ENCODE measurements around the gene GP1BB. TPM values are rescaled to one million over a fixed set of nuclear protein-coding genes. Genes with fewer than 3 reads are reported as not detected.

The GP1BB gene
- total and polyA plus RNA-seq, 2 of the 13 experiments (the other 11 are each of a cell fraction or from before 2014, with no cell fraction given): not detected

DNA sequence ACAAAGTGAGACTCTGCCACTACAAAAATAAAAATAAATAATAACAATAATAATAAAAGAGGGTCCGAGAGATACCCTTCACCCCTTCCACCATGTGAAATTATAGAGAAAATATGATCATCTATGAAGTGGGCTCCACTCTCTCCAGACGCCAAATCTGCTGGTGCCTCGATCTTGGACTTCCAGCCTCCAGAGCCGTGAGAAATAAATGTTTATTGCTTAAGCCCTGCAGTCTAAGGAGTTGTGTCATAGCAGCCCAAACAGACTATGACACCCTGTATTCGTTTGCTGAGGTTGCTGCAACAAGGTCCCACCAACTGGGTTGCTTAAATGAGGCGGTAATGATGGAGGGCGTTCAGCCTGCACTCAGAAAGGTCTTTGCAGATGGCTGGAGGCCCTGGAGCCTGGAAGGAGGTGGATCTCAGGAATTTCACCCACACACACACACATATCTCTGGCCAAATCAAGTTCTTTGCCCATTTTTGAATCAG lies 16.6 kb upstream of the GP1BB start (continued):
- no peak for TF ChIP-seq JUNB (CRISPR knock-in tag; IDR thresholded peaks at IDR 0.05; ENCODE audit: borderline replicate concordance)

GRCh38 chr22:19707347-19708290 lies 15.7 kb upstream of the GP1BB start:
- no peaks in the 10 kb centered on the region for H4K20me1 ChIP-seq (ENCODE audit: insufficient read depth, low read length)
- intact Hi-C loops (cut with micrococcal nuclease; ENCODE audit: unreplicated experiment): no loop called here
- no peak for FAIRE-seq
- ATAC-seq: no peak
- H3K4me2 ChIP-seq (ENCODE audit: low read depth, low read length): no peak overlapping the region
- BruUV-seq (replicated peaks): no TSS peak
- no peak overlapping the region for H2AFZ ChIP-seq (ENCODE audit: low read length)
- ChIA-PET CTCF (ENCODE audit: low intra/inter-chr PET ratio, low total read pairs) (no interaction called here), POLR2A (no interaction called here)
- peaks cover 17% of the 10 kb centered on the region for H3K4me1 ChIP-seq (ENCODE audit: insufficient read depth, low read length)
- H3K79me2 ChIP-seq (ENCODE audit: insufficient read depth, low read length): no peaks in the 10 kb centered on the region
- no peak for DNase-seq (ENCODE audit: low spot score)
- in situ Hi-C loops (cut with HindIII; ENCODE audit: extremely low pct_ligation_motif_present, low pct_unique_long_range_greater_than_20kb): no loop called here
- H3K9ac ChIP-seq (ENCODE audit: insufficient read depth, low read depth, low read length): no peak overlapping the region
- no peak overlapping the region for H3K27ac ChIP-seq (ENCODE audit: extremely low read length, insufficient read depth, low read length)
- 36% methylated on average over 8 of the region's 24 CpGs for WGBS (ENCODE audit: low lambda C conversion rate)
- H3K9me3 ChIP-seq (ENCODE audit: low read length): no peaks in the 10 kb centered on the region
- no peak for TF ChIP-seq TEAD2 (CRISPR knock-in tag; IDR thresholded peaks at IDR 0.05)
- no peak for TF ChIP-seq ZNF280D (CRISPR knock-in tag; IDR thresholded peaks at IDR 0.05)
- TF ChIP-seq, protein P1, sequence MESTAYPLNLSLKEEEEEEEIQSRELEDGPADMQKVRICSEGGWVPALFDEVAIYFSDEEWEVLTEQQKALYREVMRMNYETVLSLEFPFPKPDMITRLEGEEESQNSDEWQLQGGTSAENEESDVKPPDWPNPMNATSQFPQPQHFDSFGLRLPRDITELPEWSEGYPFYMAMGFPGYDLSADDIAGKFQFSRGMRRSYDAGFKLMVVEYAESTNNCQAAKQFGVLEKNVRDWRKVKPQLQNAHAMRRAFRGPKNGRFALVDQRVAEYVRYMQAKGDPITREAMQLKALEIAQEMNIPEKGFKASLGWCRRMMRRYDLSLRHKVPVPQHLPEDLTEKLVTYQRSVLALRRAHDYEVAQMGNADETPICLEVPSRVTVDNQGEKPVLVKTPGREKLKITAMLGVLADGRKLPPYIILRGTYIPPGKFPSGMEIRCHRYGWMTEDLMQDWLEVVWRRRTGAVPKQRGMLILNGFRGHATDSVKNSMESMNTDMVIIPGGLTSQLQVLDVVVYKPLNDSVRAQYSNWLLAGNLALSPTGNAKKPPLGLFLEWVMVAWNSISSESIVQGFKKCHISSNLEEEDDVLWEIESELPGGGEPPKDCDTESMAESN (CRISPR knock-in tag; conservative IDR thresholded peaks at IDR 0.05): no peak
- no peak for TF ChIP-seq FOXO1 (CRISPR knock-in tag; IDR thresholded peaks at IDR 0.05)
- TF ChIP-seq THYN1 (CRISPR knock-in tag; IDR thresholded peaks at IDR 0.05; ENCODE audit: borderline replicate concordance, low read depth): no peak
- no peak for TF ChIP-seq ATF6 (CRISPR knock-in tag; conservative IDR thresholded peaks at IDR 0.05)
- no peak for TF ChIP-seq ZNF432 (CRISPR knock-in tag; IDR thresholded peaks at IDR 0.05; ENCODE audit: borderline replicate concordance)
- TF ChIP-seq, protein P2, sequence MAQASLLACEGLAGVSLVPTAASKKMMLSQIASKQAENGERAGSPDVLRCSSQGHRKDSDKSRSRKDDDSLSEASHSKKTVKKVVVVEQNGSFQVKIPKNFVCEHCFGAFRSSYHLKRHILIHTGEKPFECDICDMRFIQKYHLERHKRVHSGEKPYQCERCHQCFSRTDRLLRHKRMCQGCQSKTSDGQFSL (CRISPR knock-in tag; IDR thresholded peaks at IDR 0.05): no peak
- no peak for TF ChIP-seq STAG1 (CRISPR knock-in tag; IDR thresholded peaks at IDR 0.05)
- H3K27me3 ChIP-seq (ENCODE audit: control insufficient read depth in 1 of 2, insufficient read depth in 2 of 2, low read length in 2 of 2): peaks cover 8 to 75% of the 10 kb centered on the region in 2 experiments; a peak in 4 of 5 replicates
- H3K4me3 ChIP-seq (replicated peaks in 1 of 3; ENCODE audit: insufficient read depth in 1 of 3, low read depth in 2 of 3, low read length in 3 of 3): no peak overlapping the region
- H3K36me3 ChIP-seq (replicated peaks in 1 of 2; ENCODE audit: control insufficient read depth in 1 of 2, insufficient read depth in 2 of 2, low read length in 2 of 2): no peaks in the 10 kb centered on the region

All from HepG2 (cell line).